ENCODE results near the gene WDR88. TPM values are rescaled to one million over a fixed set of nuclear protein-coding genes. Genes with fewer than 3 reads are reported as not detected.
A peak's percentile ranks its signal among the peaks of the same experiment; 100 is the strongest.

Gene WDR88
- total and polyA plus RNA-seq, 2 of the 8 experiments (the other 6 are each of a cell fraction or from before 2014, with no cell fraction given) = not detected

DNA sequence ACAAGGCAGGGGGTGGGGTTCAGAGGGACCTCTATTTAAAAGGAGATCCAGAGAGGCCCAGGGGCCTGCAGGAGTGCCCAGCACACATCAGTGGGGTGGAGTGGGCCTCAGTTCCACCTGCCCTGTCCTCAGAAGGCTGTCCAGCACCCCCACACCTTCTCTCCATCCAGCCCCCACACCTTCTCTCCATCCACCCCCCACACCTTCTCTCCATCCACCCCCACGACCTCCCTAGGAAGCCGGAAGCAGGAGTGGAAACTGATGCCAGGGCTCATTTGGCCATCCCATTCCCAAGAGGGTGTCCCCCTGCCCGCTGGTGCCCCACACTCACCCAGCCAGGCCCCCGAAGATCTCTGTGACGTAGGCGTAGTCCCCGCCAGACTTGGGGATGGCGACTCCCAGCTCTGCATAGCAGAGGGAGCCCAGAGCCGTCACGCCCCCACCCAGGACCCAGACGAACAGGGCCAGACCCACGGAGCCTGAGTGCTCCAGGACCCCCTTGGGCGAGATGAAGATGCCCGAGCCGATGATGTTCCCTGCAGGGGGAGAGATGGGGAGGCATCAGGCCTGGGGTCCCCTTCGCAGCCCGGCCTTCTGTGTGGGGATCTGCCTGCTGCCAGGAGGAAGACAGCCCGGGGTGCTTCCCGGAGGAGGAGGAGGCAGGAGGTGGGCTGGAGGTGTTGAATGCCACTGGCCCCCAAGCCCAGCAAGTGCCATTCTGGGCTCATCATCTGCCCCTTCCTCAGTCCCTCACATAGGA, 83.7 kb downstream of the WDR88 start:
- Histone ChIP-seq H3K27ac (ENCODE audit: low read depth, low read length) (no peak overlapping the region), H3K18ac (ENCODE audit: extremely low read depth, low read length) (no peak overlapping the region), H4K8ac (ENCODE audit: extremely low read depth, insufficient read depth, low read length) (peak overlapping the region; percentile 9; the same call in 1 of the 2 replicates), H3K4me2 (ENCODE audit: insufficient read depth in 1 of 2, low read depth in 2 of 2, low read length in 2 of 2) (no peak overlapping the region), H3K9me3 (ENCODE audit: insufficient read depth in 2 of 2, low read depth in 1 of 2, low read length in 1 of 2) (no peaks in the 10 kb centered on the region), H4K5ac (ENCODE audit: insufficient read length, low read depth, low read length) (no peak overlapping the region), H3K4me1 (replicated peaks in 1 of 4; ENCODE audit: control insufficient read depth in 3 of 4, insufficient read depth in 4 of 4, low read length in 3 of 4) (peaks cover 0 to 2% (median under 1%) of the 10 kb centered on the region in 4 experiments; a peak in 3 of 7 replicates), H3K27me3 (replicated peaks in 1 of 4; ENCODE audit: control insufficient read depth in 3 of 4, extremely low read depth in 1 of 4, insufficient read depth in 3 of 4, low read length in 3 of 4) (no peaks in the 10 kb centered on the region), H2AFZ (ENCODE audit: low read length) (no peak overlapping the region), H3K36me3 (ENCODE audit: control insufficient read depth in 2 of 4, insufficient read depth in 4 of 4, low read length in 3 of 4) (no peaks in the 10 kb centered on the region), H3K23ac (ENCODE audit: insufficient read length) (no peak overlapping the region), H2BK15ac (ENCODE audit: low read length) (no peak overlapping the region), H4K91ac (replicated peaks; ENCODE audit: insufficient read length, low read length) (no peak overlapping the region), H2BK5ac (ENCODE audit: low read depth, low read length) (no peak overlapping the region), H4K20me1 (replicated peaks in 1 of 2; ENCODE audit: control insufficient read depth in 1 of 2, insufficient read depth in 2 of 2, low read length in 2 of 2) (peaks cover 0 to 2% of the 10 kb centered on the region in 2 experiments), H3K23me2 (ENCODE audit: low read depth, low read length) (no peaks in the 10 kb centered on the region), H3K4me3 (ENCODE audit: extremely low read depth in 1 of 4, insufficient read depth in 2 of 4, low read depth in 3 of 4, low read length in 4 of 4) (no peak overlapping the region), H2AK5ac (ENCODE audit: low read depth, low read length) (no peak overlapping the region), H2BK12ac (ENCODE audit: low read depth, low read length) (no peak overlapping the region), H3K79me1 (ENCODE audit: low read depth, low read length) (no peaks in the 10 kb centered on the region), H3K79me2 (ENCODE audit: control insufficient read depth in 1 of 2, insufficient read depth in 2 of 2, low read length in 2 of 2) (no peaks in the 10 kb centered on the region), H3K14ac (ENCODE audit: insufficient read length) (no peak overlapping the region), H2BK20ac (ENCODE audit: low read length) (no peak overlapping the region), H3K56ac (replicated peaks; ENCODE audit: insufficient read length, low read depth, low read length) (no peak overlapping the region), H2BK120ac (replicated peaks; ENCODE audit: low read depth, low read length) (no peak overlapping the region), H3K9ac (replicated peaks in 1 of 4; ENCODE audit: extremely low read depth in 1 of 4, low read depth in 3 of 4, low read length in 3 of 4) (no peak overlapping the region), H3K4ac (replicated peaks; ENCODE audit: insufficient read length, low read depth, low read length) (no peak overlapping the region)
- DNase-seq (ENCODE audit: low read depth in 1 of 2, low spot score in 2 of 2) (no peak), FAIRE-seq (no peak)
- CTCF ChIA-PET (ENCODE audit: partially characterized antibody) = interaction anchor here (0.6 to 3.8 kb wide), 14 partner anchors 8 to 933 kb away, joined by 3 to 21 read pairs (median 4); partner anchors contain the start of gene SLC7A10
- POLR2A ChIA-PET (ENCODE audit: partially characterized antibody) = interaction anchor here (1.4 kb wide), 1 partner anchor 9 kb away, joined by 3 read pairs; no protein-coding TSS in a partner anchor
- TF ChIP-seq BACH1 (IDR thresholded peaks at IDR 0.05; ENCODE audit: low read length) (no peak), TEAD4 (IDR thresholded peaks at IDR 0.05; ENCODE audit: low read depth, low read length) (no peak), CTBP2 (IDR thresholded peaks at IDR 0.05; ENCODE audit: borderline replicate concordance, insufficient read depth, insufficient read length, low read length) (no peak), PHF8 (conservative IDR thresholded peaks at IDR 0.05; ENCODE audit: low read depth, low read length) (no peak), POLR2AphosphoS5 (IDR thresholded peaks at IDR 0.05; ENCODE audit: low read depth, low read length) (no peak), RBBP5 (IDR thresholded peaks at IDR 0.05; ENCODE audit: borderline replicate concordance, low read depth, low read length) (no peak), POU5F1 (IDR thresholded peaks at IDR 0.05; ENCODE audit: low read depth, low read length) (no peak), CEBPB (IDR thresholded peaks at IDR 0.05; ENCODE audit: low read depth, low read length) (no peak), BRCA1 (IDR thresholded peaks at IDR 0.05; ENCODE audit: low read depth, low read length) (no peak), SP2 (IDR thresholded peaks at IDR 0.05; ENCODE audit: low read length) (no peak)
- WGBS, 2 experiments (ENCODE audit: extremely low coverage in 1 of 2, insufficient coverage in 1 of 2, insufficient read length in 1 of 2, insufficient replicate concordance in 2 of 2, low coverage in 1 of 2, low lambda C conversion rate in 2 of 2, missing lambda C conversion rate in 1 of 2) = 81% methylated on average over 18 of the region's 19 CpGs; no CpG with 5 or more reads in 1 of the 2 experiments

All from H1 (cell line).